HEK293T (cell line): ENCODE data around the gene ALPL.

Experiments
- CTCF ChIA-PET: fragments of 350-600 bp; formaldehyde crosslinking; extraction: SDS; loops from one replicate; lab custom pipeline; 2021; ENCODE audit warnings: antibody characterized with exemption, inconsistent platforms; lab: Yijun Ruan, JAX
- POLR2A ChIA-PET: fragments of 350-600 bp; formaldehyde crosslinking; extraction: SDS; loops from one replicate; lab custom pipeline; 2020; ENCODE audit warnings: antibody characterized with exemption, inconsistent platforms; lab: Yijun Ruan, JAX
- DNase-seq: peaks from one replicate; pipeline ENCODE4 v3.0.0; 2012; ENCODE audit warnings: mixed read lengths; ENCODE audit errors: extremely low spot score
- ARNT ChIP-seq: fragments of 450-650 bp; IDR thresholded peaks from 2 replicates; pipeline ENCODE4 v1.6.1; 2017; ENCODE audit warnings: mild to moderate bottlenecking
- BHLHE40 ChIP-seq: fragments of 450-650 bp; IDR thresholded peaks from 2 replicates; pipeline ENCODE4 v1.6.1; 2016; ENCODE audit warnings: mild to moderate bottlenecking, moderate library complexity, borderline replicate concordance
- CTBP1 ChIP-seq: fragments of 450-650 bp; IDR thresholded peaks from 2 replicates; pipeline ENCODE4 v1.6.1; 2016; ENCODE audit warnings: borderline replicate concordance
- ELF4 ChIP-seq: fragments of 450-650 bp; IDR thresholded peaks from 2 replicates; pipeline ENCODE4 v1.6.1; 2017; ENCODE audit warnings: antibody characterized with exemption
- FOXA1 ChIP-seq: fragments of 450-650 bp; IDR thresholded peaks from 2 replicates; pipeline ENCODE4 v1.6.1; 2016; ENCODE audit warnings: mild to moderate bottlenecking
- FOXK2 ChIP-seq: fragments of 450-650 bp; IDR thresholded peaks from 2 replicates; pipeline ENCODE4 v1.6.1; 2016; ENCODE audit warnings: mild to moderate bottlenecking
- HDGF ChIP-seq: fragments of 450-650 bp; IDR thresholded peaks from 2 replicates; pipeline ENCODE4 v1.6.1; 2017; ENCODE audit warnings: antibody characterized with exemption, borderline replicate concordance
- L3MBTL2 ChIP-seq: fragments of 450-650 bp; conservative IDR thresholded peaks from 2 replicates; pipeline ENCODE4 v1.6.1; 2016; ENCODE audit warnings: mild to moderate bottlenecking
- LEF1 ChIP-seq: fragments of 450-650 bp; IDR thresholded peaks from 2 replicates; pipeline ENCODE4 v1.6.1; 2017; ENCODE audit warnings: mild to moderate bottlenecking, borderline replicate concordance
- NFRKB ChIP-seq: fragments of 450-650 bp; IDR thresholded peaks from 2 replicates; pipeline ENCODE4 v1.6.1; 2016; ENCODE audit warnings: mild to moderate bottlenecking, moderate library complexity
- PKNOX1 ChIP-seq: fragments of 450-650 bp; IDR thresholded peaks from 2 replicates; pipeline ENCODE4 v1.6.1; 2016
- SP1 ChIP-seq: fragments of 450-650 bp; IDR thresholded peaks from 2 replicates; pipeline ENCODE4 v1.6.1; 2017
- SUZ12 ChIP-seq: fragments of 450-650 bp; IDR thresholded peaks from 2 replicates; pipeline ENCODE4 v1.6.1; 2016; ENCODE audit warnings: mild to moderate bottlenecking
- TARDBP ChIP-seq: fragments of 450-650 bp; IDR thresholded peaks from 2 replicates; pipeline ENCODE4 v1.6.1; 2016
- ZNF384 ChIP-seq: fragments of 450-650 bp; IDR thresholded peaks from 2 replicates; pipeline ENCODE4 v1.6.1; 2016

The ALPL gene

GRCh38 chr1:21619375-21619947 is 110.2 kb downstream of the ALPL start:
- TF ChIP-seq SP1 = no peak
- no peak for TF ChIP-seq CTBP1
- no peak for TF ChIP-seq TARDBP
- no peak for TF ChIP-seq BHLHE40
- no peak for TF ChIP-seq ELF4
- no peak for TF ChIP-seq HDGF
- TF ChIP-seq LEF1 = no peak
- ChIA-PET POLR2A (interaction anchor here (1.5 kb wide), 1 partner anchor 10 kb away, joined by 3 read pairs; no protein-coding TSS in a partner anchor), CTCF (interaction anchor here (0.6 kb wide), 1 partner anchor 80 kb away, joined by 3 read pairs; no protein-coding TSS in a partner anchor)
- no peak for DNase-seq

GRCh38 chr1:21620011-21620410 is 110.8 kb downstream of the ALPL start:
- no peak for DNase-seq
- ChIA-PET CTCF (interaction anchor here (0.6 to 1.3 kb wide), 2 partner anchors 9 to 81 kb away, joined by 3 to 4 read pairs; no protein-coding TSS in a partner anchor), POLR2A (interaction anchor here (1.5 kb wide), 1 partner anchor 11 kb away, joined by 3 read pairs; no protein-coding TSS in a partner anchor)
- TF ChIP-seq LEF1 = no peak
- no peak for TF ChIP-seq HDGF
- no peak for TF ChIP-seq SP1
- no peak for TF ChIP-seq SUZ12
- TF ChIP-seq CTBP1 = no peak
- no peak for TF ChIP-seq FOXA1
- TF ChIP-seq ELF4 = no peak
- no peak for TF ChIP-seq NFRKB
- TF ChIP-seq PKNOX1 = no peak
- no peak for TF ChIP-seq FOXK2
- no peak for TF ChIP-seq TARDBP
- no peak for TF ChIP-seq L3MBTL2
- no peak for TF ChIP-seq BHLHE40
- no peak for TF ChIP-seq ZNF384

- no peak for DNase-seq
- TF ChIP-seq FOXK2 (no peak), FOXA1 (no peak), BHLHE40 (no peak), L3MBTL2 (no peak)
- POLR2A ChIA-PET = interaction anchor here (1.4 to 1.5 kb wide), 2 partner anchors 10 to 11 kb away, joined by 3 to 5 read pairs; no protein-coding TSS in a partner anchor
- CTCF ChIA-PET = interaction anchor here (1.3 kb wide), 1 partner anchor 10 kb away, joined by 4 read pairs; no protein-coding TSS in a partner anchor
Observed at GRCh38 chr1:21620496-21620895, 111.3 kb downstream of the ALPL start.

- CTCF ChIA-PET = interaction anchor here (0.5 to 1.3 kb wide), 2 partner anchors 10 to 976 kb away, joined by 3 to 4 read pairs; no protein-coding TSS in a partner anchor
- no peak for TF ChIP-seq TARDBP
- no peak for TF ChIP-seq LEF1
- no peak for TF ChIP-seq SP1
- no peak for TF ChIP-seq HDGF
- DNase-seq = no peak
- POLR2A ChIA-PET = interaction anchor here (1.4 to 1.5 kb wide), 2 partner anchors 10 to 12 kb away, joined by 3 to 5 read pairs; no protein-coding TSS in a partner anchor
Observed at GRCh38 chr1:21621051-21621450, 111.8 kb downstream of the ALPL start.

GRCh38 chr1:21621761-21622436 is 112.7 kb downstream of the ALPL start:
- CTCF ChIA-PET = no interaction called here
- POLR2A ChIA-PET = interaction anchor here (0.7 to 1.4 kb wide), 5 partner anchors 10 to 20 kb away, joined by 3 to 10 read pairs (median 5); no protein-coding TSS in a partner anchor
- no peak for DNase-seq
- TF ChIP-seq SUZ12 = no peak

GRCh38 chr1:21622466-21623315 is 113.5 kb downstream of the ALPL start:
- POLR2A ChIA-PET = interaction anchor here (0.7 to 1.4 kb wide), 6 partner anchors 9 to 403 kb away, joined by 3 to 10 read pairs (median 4); no protein-coding TSS in a partner anchor
- CTCF ChIA-PET = no interaction called here
- peak; percentile 91 for DNase-seq
- TF ChIP-seq ELF4 (no peak), CTBP1 (no peak), L3MBTL2 (no peak), FOXA1 (no peak), ZNF384 (no peak), HDGF (no peak), ARNT (no peak), FOXK2 (no peak), SUZ12 (no peak), NFRKB (no peak), TARDBP (no peak)

GRCh38 chr1:21623410-21623961 is 114.3 kb downstream of the ALPL start:
- ChIA-PET POLR2A (interaction anchor here (0.7 to 1.2 kb wide), 2 partner anchors 16 to 402 kb away, joined by 3 read pairs; no protein-coding TSS in a partner anchor), CTCF (no interaction called here)
- no peak for DNase-seq
- no peak for TF ChIP-seq FOXA1
